Loucy (cell line): Measurements from ENCODE around the gene ANTXR2.

Experiments
- H2AFZ ChIP-seq: fragments of 200-600 bp; sonication (generic); 2 replicates; pipeline ENCODE4 v1.6.0; 2016; ENCODE audit warnings: antibody characterized with exemption, mild to moderate bottlenecking, low read length, moderate library complexity
- H3F3A ChIP-seq: fragments of 200-600 bp; 2 replicates; pipeline ENCODE4 v1.6.0; 2016; ENCODE audit warnings: antibody characterized with exemption, low read depth, mild to moderate bottlenecking
- H3K27me3 ChIP-seq: fragments of 200-600 bp; sonication (generic); 2 replicates; pipeline ENCODE4 v1.6.1; 2014; ENCODE audit warnings: low read length, mild to moderate bottlenecking; ENCODE audit not compliant: insufficient read depth, poor library complexity, severe bottlenecking
- H3K36me3 ChIP-seq: fragments of 200-600 bp; sonication (generic); 2 replicates; pipeline ENCODE4 v1.6.1; 2016; ENCODE audit warnings: low read length; ENCODE audit not compliant: insufficient read depth
- H3K4me1 ChIP-seq: fragments of 200-600 bp; sonication (generic); 2 replicates; pipeline ENCODE4 v1.5.1; 2014; ENCODE audit warnings: low read length, mild to moderate bottlenecking; ENCODE audit not compliant: insufficient read depth, poor library complexity, severe bottlenecking
- H3K4me2 ChIP-seq: fragments of 200-600 bp; sonication (generic); 2 replicates; pipeline ENCODE4 v1.6.0; 2014; ENCODE audit warnings: antibody characterized with exemption, low read length, low read depth, mild to moderate bottlenecking; ENCODE audit not compliant: poor library complexity, severe bottlenecking
- H3K4me3 ChIP-seq: fragments of 200-600 bp; sonication (generic); 2 replicates; pipeline ENCODE4 v1.5.1; 2014; ENCODE audit warnings: low read length, mild to moderate bottlenecking, mixed read lengths; ENCODE audit not compliant: poor library complexity, severe bottlenecking
- H3K79me2 ChIP-seq: fragments of 200-600 bp; sonication (generic); 2 replicates; pipeline ENCODE4 v1.6.1; 2014; ENCODE audit warnings: low read length; ENCODE audit not compliant: insufficient read depth
- H3K9ac ChIP-seq: fragments of 200-600 bp; sonication (generic); 2 replicates; pipeline ENCODE4 v1.6.0; 2014; ENCODE audit warnings: mild to moderate bottlenecking, low read depth, low read length, moderate library complexity; ENCODE audit not compliant: poor library complexity, severe bottlenecking
- H3K9me2 ChIP-seq: fragments of 200-600 bp; sonication (generic); replicated peaks from 2 replicates; pipeline ENCODE4 v1.6.1; 2016; ENCODE audit warnings: low read depth, low read length, mixed read lengths
- H3K9me3 ChIP-seq: fragments of 200-600 bp; sonication (generic); 2 replicates; pipeline ENCODE4 v1.6.1; 2014; ENCODE audit warnings: mild to moderate bottlenecking, antibody characterized with exemption, low read length, low read depth; ENCODE audit not compliant: insufficient read depth
- H4K20me1 ChIP-seq: fragments of 200-600 bp; sonication (generic); 2 replicates; pipeline ENCODE4 v1.6.0; 2014; ENCODE audit warnings: antibody characterized with exemption, low read length, mild to moderate bottlenecking; ENCODE audit not compliant: insufficient read depth, poor library complexity, severe bottlenecking
- EZH2phosphoT487 ChIP-seq: fragments of 200-600 bp; IDR thresholded peaks from 2 replicates; pipeline ENCODE4 v1.6.1; 2018; ENCODE audit warnings: antibody characterized with exemption, mild to moderate bottlenecking, moderate library complexity, borderline replicate concordance
- TF ChIP-seq, protein P1 (sequence below): fragments of 200-600 bp; sonication (generic); conservative IDR thresholded peaks from 2 replicates; pipeline ENCODE4 v1.5.1; 2014; ENCODE audit warnings: mild to moderate bottlenecking, antibody characterized with exemption, low read length

Gene ANTXR2

GRCh38 chr4:80014531-80014930, 58.5 kb downstream of the ANTXR2 start:
- H3K27me3 ChIP-seq, result no peaks in the 10 kb centered on the region
- H2AFZ ChIP-seq, result no peak overlapping the region
- no peaks in the 10 kb centered on the region for H3F3A ChIP-seq
- no peak overlapping the region for H3K9ac ChIP-seq
- peaks cover 51% of the 10 kb centered on the region for H3K4me1 ChIP-seq
- no peak overlapping the region for H3K4me2 ChIP-seq
- no peaks in the 10 kb centered on the region for H4K20me1 ChIP-seq
- no peak overlapping the region for H3K4me3 ChIP-seq
- TF ChIP-seq, protein P1, sequence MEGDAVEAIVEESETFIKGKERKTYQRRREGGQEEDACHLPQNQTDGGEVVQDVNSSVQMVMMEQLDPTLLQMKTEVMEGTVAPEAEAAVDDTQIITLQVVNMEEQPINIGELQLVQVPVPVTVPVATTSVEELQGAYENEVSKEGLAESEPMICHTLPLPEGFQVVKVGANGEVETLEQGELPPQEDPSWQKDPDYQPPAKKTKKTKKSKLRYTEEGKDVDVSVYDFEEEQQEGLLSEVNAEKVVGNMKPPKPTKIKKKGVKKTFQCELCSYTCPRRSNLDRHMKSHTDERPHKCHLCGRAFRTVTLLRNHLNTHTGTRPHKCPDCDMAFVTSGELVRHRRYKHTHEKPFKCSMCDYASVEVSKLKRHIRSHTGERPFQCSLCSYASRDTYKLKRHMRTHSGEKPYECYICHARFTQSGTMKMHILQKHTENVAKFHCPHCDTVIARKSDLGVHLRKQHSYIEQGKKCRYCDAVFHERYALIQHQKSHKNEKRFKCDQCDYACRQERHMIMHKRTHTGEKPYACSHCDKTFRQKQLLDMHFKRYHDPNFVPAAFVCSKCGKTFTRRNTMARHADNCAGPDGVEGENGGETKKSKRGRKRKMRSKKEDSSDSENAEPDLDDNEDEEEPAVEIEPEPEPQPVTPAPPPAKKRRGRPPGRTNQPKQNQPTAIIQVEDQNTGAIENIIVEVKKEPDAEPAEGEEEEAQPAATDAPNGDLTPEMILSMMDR, result no peak
- TF ChIP-seq EZH2phosphoT487, result no peak
- H3K9me2 ChIP-seq, result no peaks in the 10 kb centered on the region
- H3K9me3 ChIP-seq, result no peaks in the 10 kb centered on the region
- H3K36me3 ChIP-seq, result peaks cover 47% of the 10 kb centered on the region
- H3K79me2 ChIP-seq, result peaks cover 40% of the 10 kb centered on the region

DNA sequence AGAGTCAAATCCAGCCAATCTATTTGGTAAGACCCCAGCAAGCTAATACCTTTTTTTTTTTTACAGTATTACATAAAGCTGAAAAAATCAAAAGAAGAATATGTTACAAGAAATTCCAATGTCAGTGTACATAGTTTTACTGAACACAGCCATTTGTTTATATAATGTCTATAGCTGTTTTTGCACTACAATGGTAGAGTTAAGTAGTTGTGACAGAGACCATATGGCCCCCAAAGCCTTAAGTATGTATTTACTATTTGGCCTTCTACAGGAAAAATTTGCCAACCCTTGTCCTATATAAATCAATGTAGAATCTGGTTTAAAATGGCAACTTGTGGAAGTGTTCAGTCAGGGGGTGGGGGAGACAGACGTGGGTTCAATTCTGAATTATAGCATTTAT, 60.7 kb downstream of the ANTXR2 start:
- Histone ChIP-seq H3K36me3 (peaks cover 48% of the 10 kb centered on the region), H3K79me2 (peaks cover 40% of the 10 kb centered on the region)

DNA sequence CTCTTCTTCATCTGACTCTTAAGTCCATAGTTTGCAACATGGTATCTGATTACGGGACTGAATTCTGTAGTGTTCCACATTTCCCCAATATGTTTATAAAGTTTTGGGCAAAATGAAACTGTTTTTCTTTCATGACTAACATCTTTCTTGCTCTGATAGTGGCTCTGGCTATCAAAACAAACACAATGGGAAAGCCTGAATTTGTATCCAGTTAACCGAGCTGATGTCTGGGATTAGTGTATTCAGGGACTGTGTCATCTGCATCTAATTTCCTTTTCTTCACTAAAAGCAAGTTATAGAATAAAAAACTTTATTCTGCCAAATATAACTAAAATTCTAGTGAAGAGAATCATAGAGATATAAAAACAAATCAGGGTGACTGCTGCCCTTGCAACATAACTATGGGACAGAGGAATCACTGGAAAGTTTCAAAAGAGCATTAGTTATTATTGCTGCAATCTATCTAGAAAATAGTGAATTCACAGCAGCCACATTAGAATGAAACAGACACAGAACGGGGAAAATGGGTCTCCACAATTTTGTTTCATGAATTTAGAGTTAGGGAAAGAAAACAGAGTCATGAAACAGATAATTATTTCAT, 61.3 kb downstream of the ANTXR2 start:
- H4K20me1 ChIP-seq, result no peaks in the 10 kb centered on the region
- H3K36me3 ChIP-seq, result peaks cover 48% of the 10 kb centered on the region
- no peak overlapping the region for H3K9ac ChIP-seq
- peaks cover 40% of the 10 kb centered on the region for H3K79me2 ChIP-seq
- no peak overlapping the region for H2AFZ ChIP-seq
- peaks cover 17% of the 10 kb centered on the region for H3F3A ChIP-seq
- H3K4me3 ChIP-seq, result no peak overlapping the region
- no peak overlapping the region for H3K4me2 ChIP-seq
- TF ChIP-seq, protein P1, result no peak
- TF ChIP-seq EZH2phosphoT487, result no peak
- H3K27me3 ChIP-seq, result no peaks in the 10 kb centered on the region
- H3K9me2 ChIP-seq, result no peaks in the 10 kb centered on the region
- H3K4me1 ChIP-seq, result peaks cover 56% of the 10 kb centered on the region
- no peaks in the 10 kb centered on the region for H3K9me3 ChIP-seq

More for the DNA sequence above, 60.7 kb downstream of the ANTXR2 start:
- TF ChIP-seq, protein P1, result no peak
- no peak for TF ChIP-seq EZH2phosphoT487
- Histone ChIP-seq H3F3A (peaks cover 14% of the 10 kb centered on the region), H2AFZ (no peak overlapping the region), H3K9ac (no peak overlapping the region), H4K20me1 (no peaks in the 10 kb centered on the region), H3K4me2 (no peak overlapping the region), H3K9me3 (no peaks in the 10 kb centered on the region), H3K4me1 (peaks cover 58% of the 10 kb centered on the region), H3K27me3 (no peaks in the 10 kb centered on the region), H3K9me2 (no peaks in the 10 kb centered on the region), H3K4me3 (no peak overlapping the region)
